Stimulated activated CD4-positive, alpha-beta T cell treated with anti-CD3 and anti-CD28 coated beads, Interleukin-2, amount 100 ng/mL, for 48 hours (primary cell): ENCODE data around the gene OR10A6.

ENCODE experiments used
- DNase-seq, 2 donors: peaks; one replicate each; pipeline ENCODE4 v3.0.0-alpha.2; 2020

The OR10A6 gene

DNA sequence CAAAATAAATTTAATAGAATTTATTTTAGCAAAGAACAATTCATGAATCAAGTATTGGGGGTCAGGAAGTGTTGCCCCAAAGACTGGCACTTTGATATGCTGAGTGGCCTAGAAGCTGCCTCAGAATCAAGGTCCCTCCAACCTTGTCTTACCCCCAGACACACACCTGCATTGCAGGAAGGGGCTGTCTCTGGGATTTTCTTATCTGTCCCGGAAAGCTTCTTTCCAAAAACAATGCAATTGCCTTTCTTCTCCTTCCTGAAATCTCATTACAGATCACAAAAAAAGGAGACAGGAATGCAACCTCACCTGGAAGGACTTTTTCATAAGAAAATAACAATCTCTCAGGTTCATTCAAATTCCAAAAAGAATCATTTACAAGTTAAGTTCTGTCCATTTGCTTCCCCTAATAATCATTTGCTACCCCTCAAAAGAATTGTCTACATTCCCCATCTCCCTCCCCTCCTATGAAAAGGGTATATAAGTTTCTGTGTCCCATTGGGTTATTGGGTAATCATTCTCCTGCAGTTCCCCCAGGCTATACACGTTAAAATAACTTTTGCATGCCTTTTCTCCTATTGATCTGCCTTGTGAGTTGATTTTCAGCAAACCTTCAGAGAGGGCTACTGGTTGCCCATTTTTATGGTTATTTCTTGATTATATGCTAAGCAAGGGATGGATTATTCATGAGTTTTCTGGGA is 21.3 kb downstream of the OR10A6 start:
- no peak for DNase-seq

- no peak for DNase-seq
These were observed 23.9 kb downstream of the OR10A6 start for GRCh38 chr11:7907121-7907520.

DNA sequence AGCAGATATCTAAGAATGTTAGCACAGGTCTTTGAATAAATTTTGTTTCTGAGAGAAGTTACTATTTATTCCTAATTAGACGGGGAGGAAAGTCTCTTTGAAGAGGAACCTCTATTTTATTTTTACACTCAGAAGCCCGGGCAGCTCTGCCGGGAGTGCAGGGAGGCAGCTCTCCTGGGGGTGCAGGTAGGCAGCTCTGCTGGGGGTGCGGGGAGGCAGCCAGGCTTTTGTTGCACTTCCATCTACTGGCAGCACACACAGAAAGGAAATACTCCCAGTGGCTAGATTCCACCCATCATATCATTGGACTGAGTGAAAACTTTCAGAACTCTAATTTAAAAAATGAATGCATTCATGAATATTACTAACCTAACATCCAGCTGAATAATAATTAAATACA is 24.6 kb downstream of the OR10A6 start:
- DNase-seq: no peak

DNA sequence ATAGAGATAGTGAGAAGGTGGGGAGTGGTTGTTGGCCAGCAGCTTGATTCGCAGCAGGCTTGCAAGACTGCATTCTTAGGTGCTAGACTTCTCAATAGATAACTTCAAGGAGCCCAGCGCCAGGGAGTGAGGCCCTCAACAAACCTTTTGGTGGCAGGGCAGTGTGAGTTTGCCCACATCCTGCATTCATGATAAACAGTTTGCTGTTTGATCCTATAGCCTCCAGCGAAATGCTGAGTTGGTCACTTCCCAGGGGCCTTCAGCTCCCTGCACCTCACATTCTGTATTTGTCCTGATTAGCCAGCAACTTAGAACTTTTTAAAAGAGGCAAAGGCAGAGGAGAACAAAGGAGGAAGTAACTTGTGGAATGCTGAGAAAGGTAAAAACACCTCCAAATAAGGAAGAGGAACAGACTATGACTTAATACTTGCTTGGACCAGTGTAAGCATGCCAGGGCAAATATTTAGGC is 25.1 kb downstream of the OR10A6 start:
- no peak for DNase-seq

GRCh38 chr11:7905549-7905948 is 25.5 kb downstream of the OR10A6 start:
- no peak for DNase-seq

DNA sequence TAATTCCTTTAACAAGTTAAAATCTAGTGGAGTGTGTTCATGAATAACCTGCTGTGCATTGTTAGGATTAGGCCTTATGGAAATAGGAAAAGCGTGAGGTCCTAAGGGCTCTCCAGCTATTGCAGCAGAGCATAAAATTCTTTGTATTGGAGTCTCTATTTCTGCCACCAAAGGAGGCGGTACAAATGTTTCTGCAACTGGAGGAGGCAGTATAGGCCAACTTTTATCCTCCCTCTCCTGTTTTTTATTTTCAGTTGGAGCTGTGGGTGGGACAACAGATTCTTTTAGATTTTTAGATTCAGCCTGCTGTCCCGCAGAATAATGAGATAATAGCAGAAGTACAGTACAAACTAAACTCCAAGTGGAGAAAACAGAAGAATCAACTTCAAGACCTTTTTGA is 26.2 kb downstream of the OR10A6 start:
- no peak for DNase-seq

GRCh38 chr11:7903940-7904339 is 27.1 kb downstream of the OR10A6 start:
- no peak for DNase-seq

DNA sequence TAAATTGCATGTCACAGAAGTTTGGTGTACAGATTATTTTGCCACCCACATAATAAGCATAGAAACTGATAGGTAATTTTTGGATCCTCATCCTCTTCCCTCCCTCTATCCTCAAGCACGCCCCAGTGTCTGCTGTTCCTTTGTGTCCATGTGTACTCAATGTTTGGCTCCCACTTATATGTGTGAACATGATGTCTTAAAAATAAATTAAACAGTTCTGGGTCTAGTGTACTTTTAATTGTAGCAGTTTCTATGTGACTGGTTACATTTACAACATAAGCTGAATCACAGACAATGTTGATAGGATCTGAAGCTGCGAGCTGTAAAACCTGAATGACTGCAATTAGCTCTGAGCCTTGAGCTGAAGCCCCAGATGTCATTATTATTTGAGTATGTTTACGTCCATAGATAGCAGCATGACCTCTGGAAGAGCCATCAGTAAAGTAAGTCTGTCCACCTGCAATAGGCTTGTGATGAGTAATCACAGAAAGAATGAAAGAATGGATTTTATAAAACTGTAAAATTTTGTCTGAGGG is 29.7 kb downstream of the OR10A6 start:
- no peak for DNase-seq

DNA sequence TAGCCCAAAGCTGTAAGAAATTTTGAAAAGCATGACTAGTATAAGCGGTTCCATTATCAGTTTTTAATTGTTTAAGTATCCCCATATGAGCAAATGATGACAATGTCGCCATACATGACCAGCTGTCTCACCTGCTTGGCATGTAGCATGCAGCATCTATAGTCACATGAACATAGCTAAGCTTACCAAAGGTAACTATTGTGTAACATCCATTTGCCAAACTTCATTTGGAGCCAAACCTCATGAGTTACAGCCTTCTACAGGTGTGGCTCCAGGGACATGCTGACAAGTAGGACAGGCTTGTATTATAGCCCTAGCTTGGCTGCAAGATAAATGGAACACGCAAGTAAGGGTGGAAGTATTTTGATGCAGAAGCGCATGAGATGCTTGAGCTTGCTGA is 30.4 kb downstream of the OR10A6 start:
- DNase-seq: no peak

DNA sequence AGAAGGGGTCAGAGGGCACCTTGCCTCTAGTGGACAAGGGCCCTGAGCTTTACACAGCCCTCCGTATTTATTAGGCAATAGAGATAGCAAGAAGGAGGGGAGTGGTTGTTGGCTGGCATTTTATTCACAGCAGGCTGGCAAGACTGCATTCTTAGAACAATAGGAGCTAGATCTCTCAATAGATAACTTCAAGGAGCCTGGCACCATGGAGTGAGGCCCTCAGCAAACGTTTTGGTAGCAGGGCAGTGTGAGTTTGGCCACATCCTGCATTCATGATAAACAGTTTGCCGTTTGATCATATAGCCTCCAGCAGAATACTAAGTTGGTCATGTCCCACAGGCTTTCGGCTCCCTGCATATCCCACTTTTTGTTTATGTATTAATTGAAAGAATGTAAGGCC is 31.6 kb downstream of the OR10A6 start:
- DNase-seq: no peak

- no peak for DNase-seq
These were observed 32.3 kb downstream of the OR10A6 start for GRCh38 chr11:7898666-7899283.

DNA sequence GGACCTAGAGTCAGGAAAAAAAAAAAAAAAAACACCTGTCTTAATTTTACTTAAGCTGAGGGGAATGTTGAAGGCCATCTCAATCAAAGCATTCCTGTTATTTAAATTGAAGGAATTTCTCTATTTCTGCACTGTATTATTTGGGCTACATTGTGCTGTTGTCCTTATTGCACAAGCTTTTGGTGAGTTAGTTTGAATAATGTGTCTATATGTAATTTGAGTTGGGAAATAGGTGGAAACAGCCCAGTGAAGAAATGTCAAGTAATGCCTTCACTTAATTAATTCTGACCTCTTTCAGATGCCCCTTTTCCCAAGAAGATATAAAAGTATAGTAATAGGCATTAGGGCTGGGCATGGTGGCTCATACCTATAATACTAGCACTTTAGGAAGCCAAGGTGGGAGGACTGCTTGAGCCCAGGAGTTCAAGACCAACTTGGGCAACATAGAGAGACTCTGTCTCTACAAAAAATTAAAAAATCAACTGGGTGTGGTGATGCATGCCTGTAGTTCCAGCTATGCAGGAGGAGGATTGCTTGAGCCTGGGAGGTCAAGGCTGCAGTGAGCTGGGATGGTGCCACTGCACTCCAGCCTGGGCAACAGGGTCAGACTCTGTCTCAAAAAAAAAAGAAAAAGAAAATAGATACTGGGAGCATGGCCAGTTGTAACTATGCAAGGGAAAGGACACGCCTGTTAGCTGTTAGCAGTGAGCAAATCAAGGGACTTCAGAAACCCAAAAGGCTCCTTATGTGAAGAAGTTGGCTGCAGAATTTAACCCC is 34.9 kb downstream of the OR10A6 start:
- no peak for DNase-seq

DNA sequence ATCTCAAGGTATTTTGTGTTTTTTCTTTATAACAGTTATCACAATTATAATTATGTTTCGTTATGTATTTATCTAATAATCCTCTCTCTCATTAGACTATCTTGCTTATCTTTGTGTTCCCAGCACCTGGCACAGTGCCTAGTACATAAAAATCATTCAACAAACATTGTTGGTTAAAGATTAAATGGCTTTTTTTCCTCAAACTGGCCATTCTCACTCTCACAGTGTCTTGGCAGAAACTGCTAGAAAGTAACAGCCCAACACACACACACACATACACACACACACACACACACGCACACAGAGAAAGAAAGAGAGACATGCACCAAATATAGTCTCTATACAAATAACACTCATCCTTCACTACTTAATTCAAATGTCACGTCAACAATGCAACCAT is 36.8 kb downstream of the OR10A6 start:
- no peak for DNase-seq

- no peak for DNase-seq
These were observed 37.3 kb downstream of the OR10A6 start for GRCh38 chr11:7893796-7894195.

- no peak for DNase-seq
These were observed 38.2 kb downstream of the OR10A6 start for GRCh38 chr11:7892840-7893254.

DNA sequence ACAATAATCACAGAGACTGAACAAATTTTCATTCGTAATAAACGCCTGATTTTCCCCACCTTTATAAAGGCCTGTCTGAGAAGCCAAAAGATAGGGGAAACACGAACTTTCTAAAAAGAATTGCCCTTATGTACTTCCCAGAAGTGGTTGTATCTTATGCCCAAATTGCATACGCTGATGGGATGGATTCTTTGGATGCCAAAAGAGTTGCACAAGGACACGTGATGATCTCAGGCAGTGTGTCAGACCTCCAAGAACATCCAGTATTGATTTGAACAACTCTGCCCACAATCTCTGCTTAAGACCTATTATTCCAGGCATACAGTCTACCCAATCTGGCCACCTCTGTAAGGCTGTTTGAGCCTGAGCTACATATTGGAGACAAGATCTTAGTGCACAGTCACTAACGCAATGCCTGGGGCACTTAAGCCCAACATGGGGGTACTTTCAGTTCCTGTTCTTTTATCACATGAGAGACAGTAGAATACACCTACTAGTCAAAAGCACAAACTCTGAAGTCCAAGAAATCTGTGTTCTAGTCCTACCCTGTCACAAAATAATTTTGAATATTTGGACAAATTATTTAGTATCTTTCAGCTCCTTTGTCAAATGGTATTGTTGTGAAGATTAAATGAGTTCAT is 38.9 kb downstream of the OR10A6 start:
- DNase-seq: no peak

GRCh38 chr11:7890417-7891172 is 40.5 kb downstream of the OR10A6 start:
- DNase-seq: no peak

DNA sequence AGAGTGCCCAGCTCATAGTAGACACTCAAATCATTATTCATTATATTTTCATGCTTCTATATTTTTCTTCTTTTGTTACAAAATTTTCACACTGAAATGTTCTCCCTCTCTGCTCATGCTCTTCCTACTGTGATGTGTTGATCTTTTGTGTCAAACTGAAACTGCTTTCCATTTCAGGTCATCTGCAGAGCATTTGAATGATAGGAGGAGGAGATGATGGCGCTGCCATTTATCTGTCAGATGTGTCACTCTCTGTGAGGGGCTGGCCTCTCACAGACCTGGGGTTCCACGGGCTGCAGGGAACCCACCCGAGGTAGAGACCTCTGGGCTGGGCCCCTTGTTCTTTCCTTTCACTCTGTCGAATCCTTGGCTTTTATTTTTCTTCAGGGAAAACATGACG is 41.1 kb downstream of the OR10A6 start:
- DNase-seq: no peak

- no peak for DNase-seq
These were observed 48.2 kb downstream of the OR10A6 start for GRCh38 chr11:7882860-7883259.
